Epithelial cell of proximal tubule (primary cell): Measurements from ENCODE around the gene RPL21. TPM values are rescaled to one million over a fixed set of nuclear protein-coding genes. Genes with fewer than 3 reads are reported as not detected.

Source experiments
- DNase-seq: peaks from one replicate; pipeline ENCODE4 v3.0.0-alpha.2; 2011; ENCODE audit warnings: low read depth
- H3K4me3 ChIP-seq: 2 replicates; pipeline ENCODE4 v1.5.1; 2011; ENCODE audit warnings: low read depth, mild to moderate bottlenecking, low read length
- CTCF ChIP-seq: conservative IDR thresholded peaks from 2 replicates; pipeline ENCODE4 v1.5.1; 2012; ENCODE audit warnings: low read depth, mild to moderate bottlenecking, low read length
- total RNA-seq: library from RNA; depleted of rRNA; stranded (reverse); fragments of >200 nt; gene quantifications from 2 replicates; pipeline ENCODE4 v1.2.3, GENCODE V29; 2015

The RPL21 gene
- total RNA-seq, 1 donor from 2014 or later, result 1,691 TPM

- H3K4me3 ChIP-seq, result no peak overlapping the region
- no peak for DNase-seq
- TF ChIP-seq CTCF, result no peak
Observed at GRCh38 chr13:27233964-27234363, 17.4 kb upstream of the RPL21 start.

GRCh38 chr13:27236478-27236877 lies 14.9 kb upstream of the RPL21 start:
- TF ChIP-seq CTCF, result no peak
- no peak for DNase-seq
- H3K4me3 ChIP-seq, result no peak overlapping the region

GRCh38 chr13:27242702-27243101 lies 8.7 kb upstream of the RPL21 start:
- H3K4me3 ChIP-seq, result no peak overlapping the region
- TF ChIP-seq CTCF, result no peak
- DNase-seq, result no peak

- no peak overlapping the region for H3K4me3 ChIP-seq
- no peak for DNase-seq
- TF ChIP-seq CTCF, result no peak
Observed at GRCh38 chr13:27245610-27246009, 5.7 kb upstream of the RPL21 start.

GRCh38 chr13:27250833-27251165 lies 559 bp upstream of the RPL21 start:
- no peak for DNase-seq
- no peak for TF ChIP-seq CTCF
- H3K4me3 ChIP-seq, result peak overlapping the region; percentile 79

- no peak for DNase-seq
- peak overlapping the region; percentile 79 for H3K4me3 ChIP-seq
- TF ChIP-seq CTCF, result no peak
Observed at GRCh38 chr13:27252467-27252866, 1.1 kb downstream of the RPL21 start.

- H3K4me3 ChIP-seq, result no peak overlapping the region
- no peak for TF ChIP-seq CTCF
- DNase-seq, result no peak
Observed at GRCh38 chr13:27257233-27257568, 5.8 kb downstream of the RPL21 start.
